IPS-NIHi7 (cell line): ENCODE measurements around the gene SMARCA4.
"Not testable (repeated sequence)": the region's sequence is repeated elsewhere in the genome, so short reads cannot be mapped to it uniquely, and the experiment has no call there.

Source experiments
- DNase-seq: peaks from one replicate; pipeline ENCODE4 v3.0.0; 2012; ENCODE audit warnings: mixed read lengths; ENCODE audit errors: extremely low spot score

SMARCA4 gene

DNA sequence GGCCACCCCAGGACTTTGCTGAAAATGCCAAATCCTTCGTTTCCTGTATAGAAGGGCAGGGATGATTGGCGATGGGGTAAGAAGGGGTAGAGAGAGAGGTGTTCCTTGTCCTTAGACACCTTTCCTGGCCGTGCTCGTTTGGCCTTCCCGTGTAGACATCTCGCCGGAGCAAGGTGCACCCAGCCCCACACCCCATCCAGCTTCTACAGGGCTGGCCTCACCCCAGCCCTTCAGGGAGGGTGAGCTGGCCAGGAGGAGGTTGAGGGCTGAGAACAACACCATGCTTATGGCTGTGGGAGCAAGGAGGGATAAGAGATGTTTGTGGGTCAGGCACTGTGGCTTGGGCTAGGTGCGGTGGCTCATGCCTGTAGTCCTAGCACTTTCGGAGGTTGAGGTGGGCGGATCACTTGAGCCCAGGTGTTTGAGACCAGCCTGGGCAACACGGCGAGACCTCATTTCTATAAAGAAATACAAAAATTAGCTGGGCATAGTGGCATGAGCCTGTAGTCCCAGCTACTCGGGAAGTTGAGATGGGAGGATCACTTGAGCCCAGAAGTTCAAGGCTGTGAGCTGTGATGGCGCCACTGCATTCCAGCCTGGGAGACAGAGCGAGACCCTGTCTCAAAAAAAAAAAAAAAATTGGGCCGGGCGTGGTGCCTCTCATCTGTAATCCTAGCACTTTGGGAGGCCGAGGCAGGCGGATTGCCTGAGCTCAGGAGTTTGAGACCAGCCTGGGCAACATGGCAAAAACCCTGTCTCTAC, 15.5 kb downstream of the SMARCA4 start:
- DNase-seq = no peak

DNA sequence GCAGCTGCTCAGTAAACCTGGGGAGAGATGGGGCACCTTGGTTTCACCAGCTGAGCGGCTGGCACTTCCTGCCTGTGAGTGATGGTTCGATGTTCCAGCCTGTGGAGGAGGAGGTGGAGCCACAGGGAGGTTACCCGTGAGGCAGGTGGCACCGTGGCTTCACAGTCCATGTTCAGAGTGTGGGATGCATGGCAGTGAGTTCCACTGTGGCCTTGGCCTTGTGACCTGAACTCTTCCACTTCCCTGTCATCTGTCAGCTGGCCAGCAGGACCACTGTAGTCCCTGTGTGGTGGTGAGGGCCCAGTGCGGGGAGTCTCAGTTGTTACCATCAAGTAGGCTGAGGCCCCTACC, 16.9 kb downstream of the SMARCA4 start:
- no peak for DNase-seq

DNA sequence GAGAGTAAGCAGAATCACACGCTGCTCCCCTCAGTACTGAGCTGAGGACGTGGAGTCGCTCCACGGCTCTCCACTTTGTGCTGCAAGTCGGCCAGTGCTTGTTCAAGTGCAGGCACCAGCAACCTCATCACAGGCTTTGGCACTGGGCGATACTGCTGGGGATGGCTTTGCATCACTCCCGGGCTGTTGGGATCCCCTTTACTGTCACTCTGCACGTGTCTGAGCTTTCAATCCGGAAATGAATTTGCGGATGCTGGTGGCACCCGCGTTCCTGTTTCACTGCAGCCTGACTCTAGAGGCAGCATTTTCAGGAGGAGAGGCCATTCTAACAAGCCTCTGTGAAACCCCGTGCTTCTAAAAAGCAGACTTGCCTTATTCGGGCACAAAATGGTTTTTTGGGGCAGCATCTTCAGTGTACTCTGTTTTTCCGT, 19.1 kb downstream of the SMARCA4 start:
- no peak for DNase-seq

DNA sequence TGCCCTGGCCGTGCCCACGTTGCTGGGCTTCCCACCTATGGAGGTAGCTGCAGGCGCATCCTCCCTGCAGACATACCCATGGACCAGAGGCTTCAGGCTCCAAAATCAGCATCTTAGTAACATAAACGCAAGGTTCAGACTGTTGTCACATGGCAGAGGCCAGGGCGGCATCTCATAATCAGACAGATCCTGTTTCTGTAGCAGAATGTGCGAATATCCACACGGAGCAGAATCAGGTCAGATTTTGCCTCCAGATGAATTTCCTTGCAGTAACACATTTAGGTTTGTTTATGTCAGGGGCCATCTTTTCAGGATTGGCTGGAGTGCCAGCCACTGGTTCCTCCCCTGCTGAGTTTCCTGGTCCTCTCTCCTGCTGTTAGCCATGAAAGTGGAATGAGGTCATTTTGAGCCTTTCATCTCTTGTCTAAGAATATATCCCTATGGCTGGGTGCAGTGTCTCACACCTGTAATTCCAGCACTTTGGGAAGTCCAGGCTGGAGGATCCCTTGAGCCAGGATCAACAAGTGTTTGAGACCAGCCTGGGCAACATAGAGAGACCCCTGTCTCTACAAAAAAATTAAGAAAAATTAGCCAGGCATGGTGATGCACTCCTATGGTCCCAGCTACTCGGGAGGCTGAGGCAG, 20.5 kb downstream of the SMARCA4 start:
- DNase-seq = no peak

DNA sequence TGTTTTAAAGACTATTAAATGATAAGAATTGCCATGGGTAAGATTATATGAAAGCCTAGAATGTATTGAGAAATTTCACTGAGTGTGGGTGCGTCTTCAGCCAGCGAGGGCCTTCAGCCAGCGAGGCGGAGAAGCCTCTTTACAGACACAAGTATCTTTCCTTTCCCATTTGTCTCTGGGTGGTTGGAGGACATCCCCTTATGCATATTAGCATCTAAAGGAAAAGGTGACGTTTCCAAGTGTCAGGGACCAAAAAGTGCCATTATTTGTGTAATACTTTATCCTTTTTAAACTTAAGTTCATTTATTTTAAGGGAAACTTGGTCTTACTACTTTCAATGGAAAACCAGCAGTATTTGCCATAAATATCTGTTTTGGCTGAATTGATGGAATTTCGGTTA, 22.2 kb downstream of the SMARCA4 start:
- DNase-seq = no peak

DNA sequence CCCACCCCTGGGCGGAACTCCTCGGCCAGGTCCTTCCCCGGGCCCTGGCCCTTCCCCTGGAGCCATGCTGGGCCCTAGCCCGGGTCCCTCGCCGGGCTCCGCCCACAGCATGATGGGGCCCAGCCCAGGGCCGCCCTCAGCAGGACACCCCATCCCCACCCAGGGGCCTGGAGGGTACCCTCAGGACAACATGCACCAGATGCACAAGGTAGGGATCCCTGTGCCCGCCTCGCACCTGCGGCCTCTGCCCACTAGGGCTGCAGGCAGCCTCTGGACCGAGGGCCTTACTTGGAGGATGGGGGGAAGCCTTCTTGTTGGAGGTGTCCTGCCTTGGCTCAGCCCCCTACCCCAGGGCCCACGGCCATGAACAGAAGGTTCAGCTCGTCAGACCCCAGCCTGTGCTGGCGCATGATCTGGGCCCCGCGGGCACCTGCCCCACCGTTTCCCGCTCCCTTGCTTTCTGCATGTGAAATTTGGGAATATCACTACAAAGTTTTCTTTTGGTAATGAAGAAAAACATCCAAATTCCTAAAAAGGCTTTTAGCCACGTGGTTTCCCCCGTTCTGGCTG, 23.4 kb downstream of the SMARCA4 start:
- DNase-seq = no peak

DNA sequence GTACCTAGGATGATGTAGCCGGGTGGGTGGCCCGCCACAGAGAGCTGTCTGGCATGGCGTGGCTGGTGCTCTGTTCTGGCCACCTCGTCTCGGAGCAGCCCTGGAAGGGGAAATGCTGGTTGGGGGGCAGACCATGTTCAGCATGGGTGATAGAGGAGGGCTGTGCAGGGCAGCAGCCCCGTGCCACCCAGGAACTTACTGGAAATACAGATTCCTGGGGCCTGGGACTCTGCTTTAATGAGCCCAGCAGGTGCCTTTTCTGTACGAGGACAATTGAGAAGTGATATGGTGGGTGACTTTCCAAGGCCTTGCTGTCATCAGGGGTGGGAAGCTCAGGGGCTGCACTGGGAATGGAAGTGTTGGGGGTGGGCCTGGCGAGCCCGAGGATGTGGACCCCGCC, 24.7 kb downstream of the SMARCA4 start:
- DNase-seq = no peak

DNA sequence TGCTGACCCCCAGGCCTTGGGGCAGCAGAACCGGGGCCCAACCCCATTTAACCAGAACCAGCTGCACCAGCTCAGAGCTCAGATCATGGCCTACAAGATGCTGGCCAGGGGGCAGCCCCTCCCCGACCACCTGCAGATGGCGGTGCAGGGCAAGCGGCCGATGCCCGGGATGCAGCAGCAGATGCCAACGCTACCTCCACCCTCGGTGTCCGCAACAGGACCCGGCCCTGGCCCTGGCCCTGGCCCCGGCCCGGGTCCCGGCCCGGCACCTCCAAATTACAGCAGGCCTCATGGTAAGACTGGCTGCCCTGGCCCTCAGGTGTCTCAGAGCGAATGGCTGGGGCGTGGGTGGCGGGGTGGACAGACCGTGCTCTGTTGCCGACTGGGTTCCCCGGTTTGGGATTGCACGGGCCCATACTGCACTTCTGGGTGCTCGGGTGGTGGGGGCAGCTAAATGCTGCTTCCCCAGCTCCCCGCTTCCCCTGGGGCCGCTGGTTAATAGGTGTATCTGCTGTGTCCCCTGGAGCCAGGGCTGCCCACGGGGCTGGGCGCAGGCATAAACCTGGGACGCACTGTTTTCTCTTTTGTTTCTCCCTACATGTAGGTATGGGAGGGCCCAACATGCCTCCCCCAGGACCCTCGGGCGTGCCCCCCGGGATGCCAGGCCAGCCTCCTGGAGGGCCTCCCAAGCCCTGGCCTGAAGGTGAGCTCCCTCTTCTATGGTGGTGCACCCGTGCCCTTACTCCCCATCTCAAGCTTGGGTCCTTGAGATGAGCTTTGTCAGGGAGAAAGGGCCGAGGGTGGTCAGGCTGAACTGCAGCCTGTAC, 25.7 kb downstream of the SMARCA4 start:
- no peak for DNase-seq

DNA sequence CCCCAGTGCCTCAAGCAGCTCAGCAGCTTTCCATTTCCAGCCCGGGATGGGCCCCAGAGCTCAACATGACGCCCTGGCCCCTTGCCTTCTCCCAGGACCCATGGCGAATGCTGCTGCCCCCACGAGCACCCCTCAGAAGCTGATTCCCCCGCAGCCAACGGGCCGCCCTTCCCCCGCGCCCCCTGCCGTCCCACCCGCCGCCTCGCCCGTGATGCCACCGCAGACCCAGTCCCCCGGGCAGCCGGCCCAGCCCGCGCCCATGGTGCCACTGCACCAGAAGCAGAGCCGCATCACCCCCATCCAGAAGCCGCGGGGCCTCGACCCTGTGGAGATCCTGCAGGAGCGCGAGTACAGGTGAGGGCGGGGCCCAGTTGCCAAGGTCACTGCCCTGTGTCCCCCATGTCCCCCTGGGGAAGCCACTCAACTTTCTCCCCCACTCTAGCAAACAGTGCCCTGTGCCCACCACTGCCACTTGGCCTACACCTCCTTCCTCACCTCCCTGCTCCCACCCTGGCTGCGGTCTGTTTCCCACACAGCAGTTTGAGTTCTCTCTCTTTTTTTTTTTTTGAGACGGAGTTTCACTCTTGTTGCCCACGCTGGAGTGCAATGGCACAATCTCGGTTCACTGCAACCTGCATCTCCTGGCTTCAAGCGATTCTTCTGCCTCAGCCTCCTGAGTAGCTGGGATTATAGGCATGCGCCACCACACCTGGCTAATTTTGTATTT, 26.9 kb downstream of the SMARCA4 start:
- no peak for DNase-seq

DNA sequence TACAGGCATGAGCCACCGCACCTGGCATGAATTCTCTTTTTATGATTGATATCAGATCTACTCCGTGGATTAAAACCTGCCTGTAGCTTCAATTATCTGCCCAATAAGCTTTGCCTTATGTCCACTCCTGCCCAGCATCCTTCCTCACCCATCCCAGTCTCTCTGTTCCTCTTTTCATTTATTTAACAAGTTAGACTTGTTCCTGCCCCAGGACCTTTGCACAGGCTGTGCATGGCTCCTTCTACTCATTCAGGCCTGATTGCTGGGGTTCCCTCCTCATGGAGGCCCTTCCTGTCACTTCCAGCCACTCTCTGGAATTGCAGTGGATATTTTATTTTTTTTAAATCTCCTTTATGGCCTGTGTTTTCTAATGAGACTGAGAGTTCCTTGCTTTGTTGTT, 27.6 kb downstream of the SMARCA4 start:
- DNase-seq = no peak

DNA sequence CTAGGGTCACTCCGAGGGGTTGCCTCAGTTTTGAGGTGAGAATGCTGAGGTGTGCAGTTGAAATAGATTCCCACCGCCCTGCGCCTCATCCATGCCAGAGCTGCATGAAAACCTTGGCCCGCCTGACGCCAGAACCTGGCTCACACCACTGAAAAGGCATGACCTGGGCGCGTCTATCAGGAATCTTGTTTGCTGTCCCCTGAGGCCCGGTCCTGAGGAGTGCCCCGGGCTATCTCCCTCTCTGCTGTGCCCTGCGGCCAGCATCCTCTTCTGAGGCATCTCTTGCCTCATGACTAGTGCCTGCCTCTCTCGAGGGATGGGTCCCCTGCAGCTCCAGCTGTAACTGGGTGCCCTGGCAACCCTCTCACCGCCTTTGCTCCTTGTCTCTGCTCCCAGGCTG, 28.1 kb downstream of the SMARCA4 start:
- no peak for DNase-seq

DNA sequence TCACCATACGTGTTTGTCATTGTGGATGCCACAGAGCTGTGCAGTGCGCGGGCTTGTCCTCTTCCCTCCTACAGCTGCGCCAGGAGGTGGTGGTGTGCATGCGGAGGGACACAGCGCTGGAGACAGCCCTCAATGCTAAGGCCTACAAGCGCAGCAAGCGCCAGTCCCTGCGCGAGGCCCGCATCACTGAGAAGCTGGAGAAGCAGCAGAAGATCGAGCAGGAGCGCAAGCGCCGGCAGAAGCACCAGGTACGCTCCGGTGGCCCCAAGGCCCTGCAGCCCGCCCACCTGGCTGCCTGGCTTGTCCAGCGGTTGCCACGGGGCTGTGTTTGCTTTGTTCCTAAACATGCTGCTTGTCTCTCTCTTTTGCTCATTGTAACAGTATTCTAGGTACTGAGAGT, 30.2 kb downstream of the SMARCA4 start:
- no peak for DNase-seq

DNA sequence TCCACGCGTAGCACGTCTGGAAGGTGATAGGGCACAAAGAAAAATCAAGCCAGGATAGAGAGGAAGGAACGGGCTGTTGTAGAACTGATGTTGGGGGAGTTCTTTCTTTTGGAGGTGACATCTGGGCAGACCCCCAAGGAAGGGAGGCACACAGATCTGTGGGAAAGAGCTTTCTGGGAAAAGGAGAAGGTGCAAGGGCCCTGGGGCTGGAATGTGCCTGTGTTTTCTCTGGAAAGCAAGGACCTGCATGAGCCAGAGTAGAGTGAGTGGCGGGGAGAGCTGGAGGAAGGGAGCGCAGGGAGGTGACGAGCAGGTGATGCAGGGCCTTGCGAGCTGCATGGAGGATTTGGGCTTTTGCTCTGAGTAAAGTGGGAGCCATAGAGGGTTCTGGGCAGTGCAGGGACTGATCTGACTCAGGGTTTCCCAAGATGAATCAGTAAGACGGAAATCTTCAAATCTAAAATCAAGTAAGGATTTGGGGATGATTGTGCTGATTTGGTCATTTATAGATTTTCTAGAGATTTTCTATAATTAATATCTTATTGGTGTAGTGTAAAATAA, 30.8 kb downstream of the SMARCA4 start:
- no peak for DNase-seq

DNA sequence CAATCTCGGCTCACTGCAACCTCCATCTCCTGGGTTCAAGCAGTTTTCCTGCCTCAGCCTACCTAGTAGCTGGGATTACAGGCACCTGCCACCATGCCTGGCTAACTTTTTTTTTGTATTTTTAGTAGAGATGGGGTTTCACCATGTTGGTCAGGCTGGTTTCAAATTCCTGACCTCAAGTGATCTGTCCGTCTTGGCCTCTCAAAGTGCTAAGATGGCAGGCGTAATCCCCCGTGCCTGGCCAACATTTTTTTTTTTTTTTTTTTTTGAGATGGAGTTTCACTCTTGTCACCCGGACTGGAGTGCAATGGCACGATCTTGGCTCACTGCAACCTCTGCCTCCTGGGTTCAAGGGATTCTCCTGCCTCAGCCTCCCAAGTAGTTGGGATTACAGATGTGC, 31.3 kb downstream of the SMARCA4 start:
- DNase-seq = not testable (repeated sequence)

DNA sequence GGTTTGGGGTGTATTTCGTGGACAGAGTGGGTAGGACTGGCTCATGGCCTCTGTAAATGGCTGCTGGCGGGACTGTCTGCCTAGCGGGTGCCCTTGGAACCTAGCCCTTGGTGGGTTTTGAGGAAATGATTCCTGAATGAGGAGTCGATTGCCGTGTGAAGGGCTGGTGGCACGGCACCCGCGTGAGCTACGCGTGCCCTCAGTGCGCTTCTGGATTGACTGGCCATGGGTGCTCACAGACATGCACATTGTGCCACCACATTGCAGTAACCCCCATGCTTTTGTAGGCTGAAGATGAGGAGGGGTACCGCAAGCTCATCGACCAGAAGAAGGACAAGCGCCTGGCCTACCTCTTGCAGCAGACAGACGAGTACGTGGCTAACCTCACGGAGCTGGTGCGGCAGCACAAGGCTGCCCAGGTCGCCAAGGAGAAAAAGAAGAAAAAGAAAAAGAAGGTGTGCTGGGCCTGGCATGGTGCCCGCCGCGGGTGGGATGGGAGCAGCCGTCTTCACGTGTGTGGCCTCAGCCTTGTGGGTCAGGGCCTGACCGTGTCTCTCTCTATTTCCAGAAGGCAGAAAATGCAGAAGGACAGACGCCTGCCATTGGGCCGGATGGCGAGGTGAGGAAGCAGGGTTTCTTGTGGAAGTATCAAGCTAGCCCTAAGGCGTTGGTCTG, 35.2 kb downstream of the SMARCA4 start:
- no peak for DNase-seq

DNA sequence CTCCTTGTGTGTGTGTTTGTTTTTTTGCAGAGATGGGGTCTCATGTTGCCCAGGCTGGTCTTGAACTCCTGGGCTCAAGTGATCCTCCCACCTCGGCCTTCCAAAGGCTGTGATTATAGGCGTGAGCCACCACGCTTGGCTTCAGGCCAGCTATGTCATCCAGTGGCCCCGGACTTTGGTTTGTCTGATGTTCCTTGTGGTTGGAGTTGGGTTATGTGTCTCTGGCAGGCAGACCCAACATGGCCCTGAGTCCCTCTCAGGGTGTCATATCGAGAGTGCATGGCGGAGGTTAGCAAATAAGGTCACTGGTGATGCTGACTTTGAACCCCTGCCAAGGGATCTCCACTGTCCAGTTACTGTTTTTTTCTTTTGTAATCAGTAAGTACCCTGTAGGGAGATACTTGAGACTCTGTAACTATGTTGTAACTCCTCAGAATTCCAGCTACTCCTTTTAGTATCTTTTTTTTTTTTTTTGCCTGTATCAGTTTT, 37.3 kb downstream of the SMARCA4 start:
- no peak for DNase-seq

DNA sequence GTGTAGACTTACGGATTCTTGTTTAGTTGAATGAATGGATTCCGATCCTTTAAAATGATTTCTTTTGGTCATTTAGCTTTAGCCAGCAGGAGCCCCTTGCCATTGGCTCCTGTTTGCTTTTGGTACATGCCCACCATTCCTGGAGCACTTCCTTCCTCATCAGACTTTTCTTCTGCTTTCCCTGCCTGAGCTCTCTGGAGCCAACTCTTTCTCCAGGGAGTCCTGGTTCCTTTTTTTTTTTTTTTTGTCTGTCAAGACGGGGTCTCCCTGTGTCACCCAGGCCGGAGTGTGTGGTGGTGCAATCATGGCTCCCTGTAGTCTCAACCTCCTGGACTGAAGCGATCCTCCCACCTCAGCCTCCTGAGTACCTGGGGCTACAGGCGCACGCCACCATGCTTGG, 37.8 kb downstream of the SMARCA4 start:
- DNase-seq = no peak

DNA sequence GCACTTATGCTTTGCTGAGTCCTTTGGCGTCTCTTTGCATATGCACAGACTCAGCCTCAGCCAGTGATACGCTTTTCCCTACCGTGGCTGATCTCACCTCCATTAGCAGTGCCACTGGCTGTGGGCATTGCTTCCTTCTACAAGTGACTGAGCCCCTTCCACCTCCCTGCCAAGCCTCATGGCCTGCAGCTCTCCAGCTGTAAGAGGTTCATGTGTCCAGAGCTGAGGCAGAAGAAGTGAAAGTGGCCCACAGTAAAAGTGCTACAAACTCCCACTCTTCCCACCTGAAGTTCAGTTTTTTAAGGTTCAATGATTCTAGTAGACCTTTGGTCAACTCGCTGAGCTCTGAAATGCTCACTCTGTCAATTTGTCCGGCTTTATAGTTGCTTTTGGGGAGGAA, 44.7 kb downstream of the SMARCA4 start:
- DNase-seq = no peak

DNA sequence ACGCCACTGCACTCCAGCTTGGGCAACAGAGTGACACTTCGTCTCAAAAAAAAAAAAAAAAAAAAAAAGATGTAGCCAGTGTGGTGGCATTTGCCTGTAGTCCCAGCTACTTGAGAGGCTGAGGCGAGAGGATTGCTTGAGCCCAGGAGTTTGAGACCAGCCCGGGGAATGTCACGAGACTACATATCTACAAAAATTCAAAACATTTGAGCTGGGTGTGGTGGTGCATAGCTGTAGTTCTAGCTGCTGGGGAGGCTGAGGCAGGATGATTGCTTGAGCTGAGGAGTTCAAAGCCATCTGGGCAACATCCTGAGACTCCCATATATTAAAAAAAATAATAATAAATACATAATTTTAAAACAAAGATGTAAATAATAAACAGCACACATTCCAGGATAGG, 46.6 kb downstream of the SMARCA4 start:
- no peak for DNase-seq

DNA sequence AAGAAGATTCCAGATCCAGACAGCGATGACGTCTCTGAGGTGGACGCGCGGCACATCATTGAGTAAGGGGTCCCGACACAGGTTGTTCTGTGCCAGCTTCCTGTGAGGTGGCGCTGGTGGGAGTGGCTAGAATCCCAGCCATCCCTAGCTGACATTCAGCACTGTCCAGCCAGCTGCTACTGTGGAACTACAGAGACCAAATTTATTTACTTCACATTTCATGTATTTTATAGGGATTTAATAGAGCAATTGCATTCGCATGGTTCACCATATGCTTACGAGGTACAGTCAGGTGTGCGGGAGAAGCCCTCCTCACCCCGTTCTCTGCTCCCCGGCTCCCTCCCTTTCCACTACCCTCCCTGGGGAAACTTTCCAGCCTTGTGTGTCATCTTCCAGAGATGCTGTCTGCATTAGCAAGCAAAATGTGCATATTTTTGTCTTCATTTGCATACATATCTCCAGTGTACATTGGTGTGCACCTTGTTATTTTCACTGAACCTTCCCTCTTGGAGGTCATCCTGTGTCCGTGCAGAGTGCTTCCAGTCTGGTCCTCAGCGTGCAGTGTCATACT, 47.2 kb downstream of the SMARCA4 start:
- no peak for DNase-seq
